Vagina (tissue), 2 donors: Measurements from ENCODE around the gene CCDC102B.

Experiments
- CTCF ChIP-seq, 3 experiments: fragments of 450-650 bp in 2 of 3; fragments of 200-600 bp in 1 of 3; sonication (generic) in 1 of 3; IDR thresholded peaks; one replicate each; pipeline ENCODE4 v1.5.1; 2017 to 2019; ENCODE audit warnings: antibody characterized with exemption in 3 of 3, mild to moderate bottlenecking in 2 of 3, moderate library complexity in 2 of 3
- POLR2A ChIP-seq, 2 donors: fragments of 450-650 bp; IDR thresholded peaks; one replicate each; pipeline ENCODE4 v1.6.1; 2017; ENCODE audit warnings: antibody characterized with exemption in 2 of 2, mild to moderate bottlenecking in 2 of 2, moderate library complexity in 2 of 2

GRCh38 chr18:68772268-68772667 lies 25.6 kb upstream of the CCDC102B start:
- TF ChIP-seq POLR2A (IDR thresholded peaks at IDR 0.05): no peak
- TF ChIP-seq CTCF (IDR thresholded peaks at IDR 0.05): no peak
